ENCODE measurements around the gene ANO8.
A peak's percentile ranks its signal among the peaks of the same experiment; 100 is the strongest.
"Not testable (repeated sequence)": the region's sequence is repeated elsewhere in the genome, so short reads cannot be mapped to it uniquely, and the experiment has no call there.

The ANO8 gene

DNA sequence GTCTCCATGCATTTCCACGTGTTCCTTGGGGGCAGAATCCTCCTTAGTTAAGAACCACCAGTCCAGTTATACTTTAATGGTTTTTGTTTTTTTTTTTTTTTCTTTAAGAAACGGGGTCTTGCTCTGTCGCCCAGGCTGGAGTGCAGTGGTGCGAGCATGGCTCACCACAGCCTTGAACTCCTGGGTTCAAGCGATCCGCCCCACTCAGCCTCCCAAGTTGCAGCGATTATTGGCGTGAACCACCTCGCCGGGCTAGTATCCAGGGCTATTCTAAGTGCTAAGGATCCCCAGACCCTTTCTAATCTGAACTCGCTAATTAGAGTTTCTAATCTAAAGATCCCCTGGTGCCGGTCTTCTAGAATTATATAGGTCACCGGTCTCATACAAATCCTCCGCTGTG lies 41.0 kb downstream of the ANO8 start:
- no peak for DNase-seq (ENCODE audit: low read depth in 2 of 2)

DNA sequence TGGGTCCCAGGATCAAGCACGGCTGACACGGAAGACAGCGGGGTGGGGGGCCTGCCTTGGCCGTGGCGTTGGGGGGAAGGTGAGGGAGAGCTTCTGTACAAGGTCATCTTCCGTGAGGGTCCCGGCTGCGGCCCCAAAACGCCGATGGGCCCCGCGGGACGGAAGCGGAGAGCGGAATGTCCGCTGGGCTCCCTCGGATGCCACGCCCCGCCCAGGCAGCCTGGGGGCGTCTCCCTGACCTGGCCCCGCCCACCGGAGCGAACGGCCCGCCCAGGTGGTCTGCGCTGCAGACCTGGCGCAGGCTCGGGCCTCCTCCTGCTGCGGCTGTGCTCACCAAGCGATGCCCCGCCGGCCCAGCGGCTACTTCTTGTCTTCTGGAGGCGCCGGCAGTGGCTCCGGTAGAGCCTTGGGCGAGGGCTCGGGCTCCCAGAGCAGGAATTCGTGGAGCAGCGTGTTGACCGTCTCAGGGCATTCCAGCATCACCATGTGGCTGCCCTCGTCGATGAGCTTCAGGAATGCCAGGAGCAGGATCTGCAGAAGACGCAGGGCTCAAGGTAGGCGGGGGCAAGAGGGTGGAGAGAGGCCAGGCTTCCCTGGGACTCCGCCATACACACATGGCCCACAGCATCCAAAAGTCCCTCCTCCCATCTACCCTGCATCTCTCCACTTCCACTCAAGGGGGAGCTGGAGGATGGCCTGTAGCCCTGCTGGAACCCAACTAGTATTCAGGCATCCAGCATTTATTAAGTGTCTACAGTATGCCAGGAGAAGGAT lies 42.2 kb downstream of the ANO8 start:
- DNase-seq (ENCODE audit: low read depth in 2 of 2) = peak; percentile 59 to 64

DNA sequence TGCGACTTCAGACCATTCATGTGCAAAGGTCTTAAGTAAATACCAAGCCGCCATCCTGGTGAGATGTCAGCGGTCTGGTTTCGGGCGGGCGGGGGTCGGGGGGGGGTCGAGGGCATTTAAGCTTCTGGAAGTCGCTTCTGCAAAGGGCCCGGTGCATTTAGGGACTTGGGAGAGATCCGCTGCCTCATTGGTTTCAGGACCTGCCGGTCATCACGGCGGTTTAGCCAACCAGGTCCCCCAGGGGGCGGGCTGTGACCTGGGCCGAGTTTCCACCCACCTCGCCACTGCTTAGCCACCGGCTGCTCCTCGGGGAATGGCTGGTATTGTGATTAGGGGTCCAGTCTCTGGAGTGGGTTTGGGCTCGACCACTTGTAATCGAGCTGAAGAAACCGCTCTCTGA lies 45.2 kb downstream of the ANO8 start:
- no peak for DNase-seq (ENCODE audit: low read depth in 2 of 2)

DNA sequence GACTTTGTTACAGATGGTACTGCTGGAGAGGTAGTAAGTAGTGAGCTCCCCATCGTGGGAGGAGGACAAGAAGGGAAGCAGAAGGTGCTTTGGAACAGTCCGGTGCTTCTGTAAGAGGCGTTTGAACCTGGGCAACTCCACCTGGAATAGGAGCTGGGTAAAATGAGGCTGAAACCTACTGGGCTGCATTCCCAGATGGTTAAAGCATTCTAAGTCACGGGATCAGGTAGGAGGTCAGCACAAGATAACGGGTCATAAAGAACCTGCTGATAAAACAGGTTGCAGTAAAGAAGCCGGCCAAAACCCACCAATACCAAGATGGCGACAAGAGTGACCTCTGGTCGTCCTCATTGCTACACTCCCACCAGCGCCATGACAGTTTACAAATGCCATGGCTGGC lies 47.9 kb downstream of the ANO8 start:
- DNase-seq (ENCODE audit: low read depth in 2 of 2) = no peak

DNA sequence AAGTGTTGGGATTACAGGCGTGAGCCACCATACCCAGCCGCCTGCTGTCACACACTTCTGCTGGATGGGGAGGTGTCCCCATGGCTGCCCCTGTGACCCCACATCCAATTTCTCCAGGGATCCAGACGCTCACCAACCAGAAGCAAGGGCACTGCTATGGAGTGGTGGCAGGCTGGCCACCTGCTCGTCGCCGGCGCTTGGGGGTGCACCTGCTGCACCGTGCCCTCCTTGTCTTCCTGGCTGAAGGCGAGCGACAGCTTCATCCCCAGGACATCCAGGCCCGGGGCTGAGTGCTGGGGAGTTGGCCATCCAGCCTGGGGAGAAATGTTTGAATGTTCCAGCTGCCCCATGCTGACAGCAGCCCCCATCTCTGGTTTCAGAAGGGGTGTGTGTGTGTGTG lies 48.4 kb downstream of the ANO8 start:
- DNase-seq (ENCODE audit: low read depth in 2 of 2) = no peak

DNA sequence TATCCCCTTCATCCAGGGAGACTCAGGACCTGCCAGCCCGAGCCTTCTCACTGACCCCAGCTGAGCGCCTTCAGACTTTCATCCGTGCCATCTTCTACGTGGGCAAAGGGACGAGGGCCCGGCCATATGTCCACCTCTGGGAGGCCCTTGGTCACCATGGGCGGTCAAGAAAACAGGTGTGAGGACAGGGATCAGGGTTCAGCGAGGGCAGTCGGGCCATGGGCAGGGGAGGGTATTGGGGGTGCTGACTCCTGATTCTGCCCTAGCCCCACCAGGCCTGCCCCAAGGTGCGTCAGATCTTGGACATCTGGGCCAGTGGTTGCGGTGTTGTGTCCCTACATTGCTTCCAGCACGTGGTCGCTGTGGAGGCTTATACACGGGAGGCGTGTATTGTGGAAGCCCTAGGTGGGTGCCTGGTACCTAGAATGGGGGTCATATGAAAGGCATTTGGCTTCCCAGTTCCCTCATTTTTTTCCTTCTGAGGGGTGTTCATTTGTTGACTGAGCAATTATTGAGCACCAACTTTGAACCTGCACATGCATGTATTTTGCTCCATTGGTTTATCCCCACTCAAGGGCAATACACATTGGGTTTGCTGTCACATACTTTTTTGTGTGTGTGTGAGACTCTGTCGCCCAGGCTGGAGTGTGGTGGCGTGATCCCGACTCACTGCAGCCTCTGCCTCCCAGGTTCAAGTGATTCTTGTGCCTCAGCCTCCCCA lies 49.1 kb downstream of the ANO8 start:
- no peak for DNase-seq (ENCODE audit: low read depth in 2 of 2)

DNA sequence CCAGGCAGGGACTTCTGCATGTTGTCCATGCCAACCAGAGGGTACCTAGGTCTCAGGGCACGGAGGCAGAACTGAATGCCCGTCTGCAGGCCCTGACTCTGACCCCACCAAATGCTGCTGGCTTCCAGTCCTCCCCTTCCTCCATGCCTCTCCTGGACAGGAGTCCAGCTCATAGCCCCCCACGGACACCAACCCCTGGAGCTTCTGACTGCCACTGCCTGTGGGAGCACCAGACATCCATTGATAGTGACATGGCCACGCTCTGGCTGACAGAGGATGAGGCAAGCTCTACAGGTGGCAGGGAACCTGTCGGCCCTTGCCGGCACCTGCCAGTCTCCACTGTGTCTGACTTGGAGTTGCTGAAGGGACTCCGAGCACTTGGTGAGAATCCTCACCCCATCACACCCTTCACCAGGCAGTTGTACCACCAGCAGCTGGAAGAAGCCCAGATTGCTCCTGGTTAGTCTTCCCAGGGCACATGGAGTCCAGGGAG lies 51.1 kb downstream of the ANO8 start:
- DNase-seq (ENCODE audit: low read depth in 2 of 2) = no peak

DNA sequence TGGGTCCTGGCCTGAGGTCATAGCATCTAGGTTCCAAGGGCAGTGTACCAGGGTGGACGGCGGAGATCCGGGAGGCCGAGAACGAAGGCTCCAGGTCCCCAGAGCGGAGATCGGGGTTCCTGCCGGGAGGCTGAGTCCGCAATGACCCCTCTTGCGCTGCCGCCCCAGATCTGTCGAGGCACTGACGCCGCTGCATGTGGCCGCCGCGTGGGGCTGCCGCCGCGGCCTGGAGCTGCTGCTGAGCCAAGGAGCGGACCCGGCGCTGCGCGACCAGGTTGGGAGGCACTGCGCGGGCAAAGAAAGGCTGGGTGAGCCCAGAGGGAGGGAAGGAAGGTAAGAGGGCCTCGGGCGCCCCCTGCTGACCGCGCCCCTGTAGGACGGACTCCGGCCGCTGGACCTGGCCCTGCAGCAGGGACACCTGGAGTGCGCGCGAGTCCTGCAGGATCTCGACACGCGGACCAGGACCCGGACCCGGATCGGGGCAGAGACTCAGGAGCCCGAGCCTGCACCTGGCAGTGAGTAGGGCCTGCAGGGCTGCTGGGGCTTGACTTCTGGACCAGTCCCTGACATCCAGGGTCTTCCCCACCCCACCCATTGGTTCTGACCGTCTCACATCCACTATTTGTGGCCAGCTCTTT lies 52.0 kb downstream of the ANO8 start:
- peak; percentile 54 to 70 for DNase-seq (ENCODE audit: low read depth in 2 of 2)

DNA sequence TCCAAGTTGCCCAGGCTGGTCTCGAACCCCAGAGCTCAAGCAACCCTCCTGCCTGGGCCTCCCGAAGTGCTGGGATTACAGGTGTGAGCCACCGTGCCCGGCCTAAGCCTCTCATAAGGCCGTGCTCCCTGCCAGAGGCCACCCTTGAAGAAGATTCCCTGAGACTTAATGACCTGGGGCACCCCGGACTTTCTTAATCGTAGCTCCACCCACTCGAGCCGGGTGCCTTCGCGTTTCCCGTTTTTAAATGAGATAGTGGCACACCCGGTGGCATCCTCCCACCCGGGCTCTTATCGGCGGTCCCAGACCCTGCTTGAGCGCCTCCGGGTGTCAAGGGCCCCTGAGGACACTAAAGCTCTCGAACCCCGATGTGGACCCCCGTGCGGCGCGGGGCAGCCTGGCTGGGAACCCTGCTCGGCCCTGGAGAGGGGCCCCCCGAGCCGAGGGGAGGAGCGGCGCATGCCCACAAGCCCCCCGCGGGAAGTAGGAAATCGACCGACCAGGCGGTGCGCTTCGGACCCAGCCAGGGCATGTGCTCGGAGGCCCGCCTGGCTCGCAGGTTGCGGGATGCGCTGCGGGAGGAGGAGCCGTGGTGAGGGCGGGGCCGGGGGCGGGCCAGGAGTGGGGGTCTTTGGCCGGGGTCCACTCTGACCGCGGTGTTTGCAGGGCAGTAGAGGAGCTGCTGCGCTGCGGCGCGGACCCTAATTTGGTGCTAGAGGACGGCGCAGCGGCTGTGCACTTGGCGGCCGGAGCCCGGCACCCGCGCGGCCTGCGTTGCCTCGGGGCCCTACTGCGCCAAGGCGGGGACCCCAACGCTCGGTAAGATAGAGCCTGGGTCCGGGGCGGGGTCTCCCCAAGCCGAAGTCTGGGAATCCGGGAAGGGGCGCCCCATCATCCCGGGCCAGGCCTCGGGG lies 53.0 kb downstream of the ANO8 start, which contains the start of gene ANKLE1:
TSS of gene ANKLE1 (plus strand) at position 511 of the 914 bp plus-strand sequence. CDS start at position 531, 20 bp downstream.
- DNase-seq (ENCODE audit: low read depth in 2 of 2) = no peak

DNA sequence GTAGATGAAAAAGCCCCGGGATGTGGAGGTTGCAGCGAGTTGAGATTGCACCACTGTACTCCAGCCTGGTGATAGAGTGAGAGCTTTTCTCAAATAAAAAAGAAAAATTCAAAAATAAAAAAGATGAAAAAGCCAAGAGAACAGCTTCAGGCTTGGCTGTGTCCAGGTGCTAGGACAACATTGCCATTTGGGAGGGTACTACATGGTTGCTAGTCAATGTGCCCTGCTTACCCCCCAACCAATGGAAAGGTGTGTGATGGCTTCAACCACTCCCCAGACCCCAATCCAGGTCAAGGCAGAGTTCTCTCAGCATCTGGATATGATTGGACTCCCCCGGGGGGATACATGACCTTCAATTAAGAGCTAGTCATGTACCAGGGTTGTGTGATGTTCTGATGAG lies 55.2 kb downstream of the ANO8 start:
- DNase-seq (ENCODE audit: low read depth in 2 of 2) = no peak

DNA sequence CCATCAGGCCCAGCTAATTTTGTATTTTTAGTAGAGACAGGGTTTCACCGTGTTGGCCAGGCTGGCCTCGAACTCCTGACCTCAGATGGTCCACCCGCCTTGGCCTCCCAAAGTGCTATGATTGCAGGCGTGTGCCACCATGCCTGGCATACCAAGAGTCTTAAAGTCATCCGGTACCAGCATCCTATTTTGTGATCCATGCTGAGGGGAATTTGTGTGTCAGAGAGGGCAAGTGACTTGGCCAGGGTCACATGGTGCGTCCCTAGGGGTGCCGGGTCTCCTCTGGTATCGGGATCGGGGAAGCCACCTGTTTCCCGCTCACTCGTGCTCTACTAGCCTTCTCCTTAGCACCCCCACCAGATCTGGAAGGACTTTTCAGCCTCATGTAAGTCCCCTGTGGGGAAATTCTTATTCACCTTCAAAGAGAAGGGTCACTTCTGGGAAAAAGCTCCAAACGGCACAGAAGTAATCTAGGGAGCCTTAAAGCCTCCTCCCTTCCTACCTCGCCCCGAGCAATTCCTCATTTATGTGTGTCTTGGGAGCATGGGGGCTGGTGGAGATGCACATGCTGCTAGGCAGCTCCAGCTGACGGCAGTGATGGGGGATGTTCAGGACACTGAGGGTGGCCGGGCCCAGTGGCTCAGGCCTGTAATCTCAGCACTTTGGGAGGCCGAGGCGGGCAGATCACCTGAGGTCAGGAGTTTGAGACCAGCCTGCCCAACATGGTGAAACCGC lies 59.0 kb downstream of the ANO8 start:
- DNase-seq (ENCODE audit: low read depth in 2 of 2) = no peak

DNA sequence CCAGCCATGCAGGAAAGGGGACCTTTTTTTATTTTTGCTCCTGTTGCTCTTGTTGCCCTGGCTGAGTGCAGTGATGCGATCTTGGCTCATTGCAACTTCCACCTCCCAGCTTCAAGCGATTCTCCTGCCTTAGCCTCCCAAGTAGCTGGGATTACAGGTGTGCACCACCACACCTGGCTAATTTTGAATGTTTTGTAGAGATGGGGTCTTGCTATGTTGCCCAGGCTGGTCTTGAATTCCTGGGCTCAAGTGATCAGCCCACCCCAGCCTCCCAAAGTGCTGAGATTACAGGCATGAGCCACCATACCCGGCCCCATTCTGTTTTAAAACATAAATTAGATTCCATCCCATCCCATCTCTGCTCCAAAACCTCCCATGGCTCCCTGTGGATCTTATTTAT lies 59.8 kb downstream of the ANO8 start:
- not testable (repeated sequence) for DNase-seq (ENCODE audit: low read depth in 2 of 2)
